Measurements from ENCODE around the gene CPD.
A peak's percentile ranks its signal among the peaks of the same experiment; 100 is the strongest.
"Not testable (repeated sequence)": the region's sequence is repeated elsewhere in the genome, so short reads cannot be mapped to it uniquely, and the experiment has no call there.

CPD gene

GRCh38 chr17:30343796-30344195 lies 34.9 kb upstream of the CPD start:
- no peak for TF ChIP-seq TAF1 (IDR thresholded peaks at IDR 0.05; ENCODE audit: borderline replicate concordance, low read depth, low read length)
- no peak for TF ChIP-seq POLR2A (IDR thresholded peaks at IDR 0.05; ENCODE audit: low read depth, low read length)
- no peak for TF ChIP-seq POLR2AphosphoS5 (IDR thresholded peaks at IDR 0.05; ENCODE audit: low read depth, low read length)
- no peak for FAIRE-seq

GRCh38 chr17:30344283-30345088 lies 34.2 kb upstream of the CPD start:
- TF ChIP-seq POLR2A (IDR thresholded peaks at IDR 0.05; ENCODE audit: low read depth, low read length) (no peak), POLR2AphosphoS5 (IDR thresholded peaks at IDR 0.05; ENCODE audit: low read depth, low read length) (no peak)
- no peak for DNase-seq (ENCODE audit: insufficient read length)
- FAIRE-seq, result no peak

More at GRCh38 chr17:30343796-30344195, 34.9 kb upstream of the CPD start:
- no peak for DNase-seq (ENCODE audit: insufficient read length)

- FAIRE-seq, result no peak
- TF ChIP-seq TAF1 (IDR thresholded peaks at IDR 0.05; ENCODE audit: borderline replicate concordance, low read depth, low read length) (no peak), POLR2A (IDR thresholded peaks at IDR 0.05; ENCODE audit: low read depth, low read length) (no peak), POLR2AphosphoS5 (IDR thresholded peaks at IDR 0.05; ENCODE audit: low read depth, low read length) (no peak)
These were observed 33.7 kb upstream of the CPD start for GRCh38 chr17:30345089-30345433.

GRCh38 chr17:30345527-30346075 lies 33.1 kb upstream of the CPD start:
- FAIRE-seq, result peak; percentile 40
- DNase-seq (ENCODE audit: insufficient read length), result no peak
- TF ChIP-seq TAF1 (IDR thresholded peaks at IDR 0.05; ENCODE audit: borderline replicate concordance, low read depth, low read length), result no peak
- TF ChIP-seq POLR2AphosphoS5 (IDR thresholded peaks at IDR 0.05; ENCODE audit: low read depth, low read length), result no peak
- TF ChIP-seq POLR2A (IDR thresholded peaks at IDR 0.05; ENCODE audit: low read depth, low read length), result no peak

More at GRCh38 chr17:30345089-30345433, 33.7 kb upstream of the CPD start:
- DNase-seq (ENCODE audit: insufficient read length), result no peak

- no peak for TF ChIP-seq POLR2A (IDR thresholded peaks at IDR 0.05; ENCODE audit: low read depth, low read length)
- no peak for TF ChIP-seq TAF1 (IDR thresholded peaks at IDR 0.05; ENCODE audit: borderline replicate concordance, low read depth, low read length)
- no peak for TF ChIP-seq POLR2AphosphoS5 (IDR thresholded peaks at IDR 0.05; ENCODE audit: low read depth, low read length)
- DNase-seq (ENCODE audit: insufficient read length), result no peak
- no peak for FAIRE-seq
These were observed 32.4 kb upstream of the CPD start for GRCh38 chr17:30346221-30346795.

- FAIRE-seq, result no peak
- TF ChIP-seq TAF1 (IDR thresholded peaks at IDR 0.05; ENCODE audit: borderline replicate concordance, low read depth, low read length) (no peak), POLR2AphosphoS5 (IDR thresholded peaks at IDR 0.05; ENCODE audit: low read depth, low read length) (no peak), POLR2A (IDR thresholded peaks at IDR 0.05; ENCODE audit: low read depth, low read length) (no peak)
- no peak for DNase-seq (ENCODE audit: insufficient read length)
These were observed 31.2 kb upstream of the CPD start for GRCh38 chr17:30347488-30347887.

GRCh38 chr17:30349252-30349651 lies 29.5 kb upstream of the CPD start:
- DNase-seq (ENCODE audit: insufficient read length) (no peak), FAIRE-seq (no peak)
- no peak for TF ChIP-seq POLR2AphosphoS5 (IDR thresholded peaks at IDR 0.05; ENCODE audit: low read depth, low read length)
- no peak for TF ChIP-seq POLR2A (IDR thresholded peaks at IDR 0.05; ENCODE audit: low read depth, low read length)

- DNase-seq (ENCODE audit: insufficient read length); FAIRE-seq: not testable (repeated sequence)
These were observed 27.5 kb upstream of the CPD start for GRCh38 chr17:30351263-30351662.

- no peak for FAIRE-seq
- no peak for DNase-seq (ENCODE audit: insufficient read length)
- no peak for TF ChIP-seq POLR2A (IDR thresholded peaks at IDR 0.05; ENCODE audit: low read depth, low read length)
- TF ChIP-seq TAF1 (IDR thresholded peaks at IDR 0.05; ENCODE audit: borderline replicate concordance, low read depth, low read length), result no peak
- TF ChIP-seq POLR2AphosphoS5 (IDR thresholded peaks at IDR 0.05; ENCODE audit: low read depth, low read length), result no peak
These were observed 27.0 kb upstream of the CPD start for GRCh38 chr17:30351735-30352134.

- peak; percentile 69 for FAIRE-seq
- no peak for DNase-seq (ENCODE audit: insufficient read length)
These were observed 26.4 kb upstream of the CPD start for GRCh38 chr17:30352240-30352814.

GRCh38 chr17:30354701-30355100 lies 24.0 kb upstream of the CPD start:
- FAIRE-seq, result no peak
- no peak for DNase-seq (ENCODE audit: insufficient read length)
- no peak for TF ChIP-seq POLR2A (IDR thresholded peaks at IDR 0.05; ENCODE audit: low read depth, low read length)
- no peak for TF ChIP-seq TAF1 (IDR thresholded peaks at IDR 0.05; ENCODE audit: borderline replicate concordance, low read depth, low read length)
- TF ChIP-seq POLR2AphosphoS5 (IDR thresholded peaks at IDR 0.05; ENCODE audit: low read depth, low read length), result no peak

More at GRCh38 chr17:30352240-30352814, 26.4 kb upstream of the CPD start:
- TF ChIP-seq POLR2A (IDR thresholded peaks at IDR 0.05; ENCODE audit: low read depth, low read length), result no peak
- no peak for TF ChIP-seq TAF1 (IDR thresholded peaks at IDR 0.05; ENCODE audit: borderline replicate concordance, low read depth, low read length)
- TF ChIP-seq POLR2AphosphoS5 (IDR thresholded peaks at IDR 0.05; ENCODE audit: low read depth, low read length), result no peak

GRCh38 chr17:30357476-30357875 lies 21.3 kb upstream of the CPD start:
- no peak for DNase-seq (ENCODE audit: insufficient read length)
- TF ChIP-seq TAF1 (IDR thresholded peaks at IDR 0.05; ENCODE audit: borderline replicate concordance, low read depth, low read length) (no peak), POLR2AphosphoS5 (IDR thresholded peaks at IDR 0.05; ENCODE audit: low read depth, low read length) (no peak), POLR2A (IDR thresholded peaks at IDR 0.05; ENCODE audit: low read depth, low read length) (no peak)
- no peak for FAIRE-seq
